ENCODE data around the gene CRYBG1. TPM values are rescaled to one million over a fixed set of nuclear protein-coding genes. Genes with fewer than 3 reads are reported as not detected.

Gene CRYBG1
- total RNA-seq, 2 experiments from 2014 or later = 20.8 to 21.1 TPM

- intact Hi-C loops (cut with micrococcal nuclease) = no loop called here
- ATAC-seq (no peak), DNase-seq (no peak)
- Mint-ChIP-seq H3K4me1 (ENCODE audit: low read depth) (no peaks in the 10 kb centered on the region), H3K36me3 (ENCODE audit: low read depth) (no peaks in the 10 kb centered on the region), H3K27me3 (no peaks in the 10 kb centered on the region), H3K9me3 (no peaks in the 10 kb centered on the region), H3K4me3 (no peak overlapping the region), H3K27ac (no peak overlapping the region)
- no peak for TF ChIP-seq CTCF (IDR thresholded peaks at IDR 0.05)
- ChIA-PET POLR2A (no interaction called here), CTCF (interaction anchor here (1.8 kb wide), 1 partner anchor 87 kb away, joined by 7 read pairs; no protein-coding TSS in a partner anchor)
Observed at GRCh38 chr6:106426250-106426970, 65.9 kb downstream of the CRYBG1 start.

GRCh38 chr6:106430466-106430865, 69.9 kb downstream of the CRYBG1 start:
- ATAC-seq (no peak), DNase-seq (no peak)
- ChIA-PET POLR2A (no interaction called here), CTCF (interaction anchor here (1.1 kb wide), 1 partner anchor 15 kb away, joined by 3 read pairs; no protein-coding TSS in a partner anchor)
- intact Hi-C loops (cut with micrococcal nuclease) = no loop called here
- no peaks in the 10 kb centered on the region for H3K36me3 Mint-ChIP-seq (ENCODE audit: low read depth)
- no peaks in the 10 kb centered on the region for H3K27me3 Mint-ChIP-seq
- H3K27ac Mint-ChIP-seq = no peak overlapping the region
- no peak for TF ChIP-seq CTCF (IDR thresholded peaks at IDR 0.05)
- H3K4me3 Mint-ChIP-seq = no peak overlapping the region
- H3K9me3 Mint-ChIP-seq = no peaks in the 10 kb centered on the region
- H3K4me1 Mint-ChIP-seq (ENCODE audit: low read depth) = no peaks in the 10 kb centered on the region

GRCh38 chr6:106431405-106431804, 70.9 kb downstream of the CRYBG1 start:
- DNase-seq (no peak), ATAC-seq (no peak)
- no peaks in the 10 kb centered on the region for H3K4me1 Mint-ChIP-seq (ENCODE audit: low read depth)
- intact Hi-C loops (cut with micrococcal nuclease) = no loop called here
- no peak overlapping the region for H3K27ac Mint-ChIP-seq
- CTCF ChIA-PET = interaction anchor here (0.9 kb wide), 1 partner anchor 81 kb away, joined by 4 read pairs; no protein-coding TSS in a partner anchor
- no peak for TF ChIP-seq CTCF (IDR thresholded peaks at IDR 0.05)
- no peaks in the 10 kb centered on the region for H3K9me3 Mint-ChIP-seq
- POLR2A ChIA-PET = no interaction called here
- no peaks in the 10 kb centered on the region for H3K27me3 Mint-ChIP-seq
- no peaks in the 10 kb centered on the region for H3K36me3 Mint-ChIP-seq (ENCODE audit: low read depth)
- no peak overlapping the region for H3K4me3 Mint-ChIP-seq

GRCh38 chr6:106431972-106432371, 71.5 kb downstream of the CRYBG1 start:
- Mint-ChIP-seq H3K27me3 (no peaks in the 10 kb centered on the region), H3K36me3 (ENCODE audit: low read depth) (no peaks in the 10 kb centered on the region), H3K4me1 (ENCODE audit: low read depth) (no peaks in the 10 kb centered on the region), H3K9me3 (no peaks in the 10 kb centered on the region), H3K4me3 (no peak overlapping the region), H3K27ac (no peak overlapping the region)
- POLR2A ChIA-PET = no interaction called here
- DNase-seq (no peak), ATAC-seq (no peak)
- no peak for TF ChIP-seq CTCF (IDR thresholded peaks at IDR 0.05)
- CTCF ChIA-PET = interaction anchor here (0.9 kb wide), 1 partner anchor 80 kb away, joined by 4 read pairs; no protein-coding TSS in a partner anchor
- intact Hi-C loops (cut with micrococcal nuclease) = no loop called here

GRCh38 chr6:106434530-106434929, 74.0 kb downstream of the CRYBG1 start:
- H3K36me3 Mint-ChIP-seq (ENCODE audit: low read depth) = no peaks in the 10 kb centered on the region
- intact Hi-C loops (cut with micrococcal nuclease) = no loop called here
- H3K4me1 Mint-ChIP-seq (ENCODE audit: low read depth) = no peaks in the 10 kb centered on the region
- TF ChIP-seq CTCF (IDR thresholded peaks at IDR 0.05) = no peak
- peaks cover 2% of the 10 kb centered on the region for H3K27me3 Mint-ChIP-seq
- ATAC-seq (no peak), DNase-seq (no peak)
- no peak overlapping the region for H3K27ac Mint-ChIP-seq
- POLR2A ChIA-PET = no interaction called here
- no peak overlapping the region for H3K4me3 Mint-ChIP-seq
- CTCF ChIA-PET = interaction anchor here (1.0 to 1.4 kb wide), 2 partner anchors 9 to 11 kb away, joined by 3 read pairs; no protein-coding TSS in a partner anchor
- H3K9me3 Mint-ChIP-seq = no peaks in the 10 kb centered on the region

Measured in activated CD8-positive, alpha-beta T cell treated with anti-CD3 and anti-CD28 coated beads for 36 hours (primary cell).